Spleen (tissue), 11 donors: ENCODE measurements around the gene RFX1. TPM values are rescaled to one million over a fixed set of nuclear protein-coding genes. Genes with fewer than 3 reads are reported as not detected.
A peak's percentile ranks its signal among the peaks of the same experiment; 100 is the strongest.

Experiments used
- DNase-seq: peaks from one replicate; pipeline ENCODE4 v3.0.0-alpha.2; 2020
- H3K27ac ChIP-seq, 8 donors: fragments of 200-600 bp; sonication (generic) in 7 of 8; 1 replicate in 4 of 8; 2 replicates in 4 of 8; pipeline versions ENCODE4 v1.5.0 to v1.8.0; 2016 to 2021; ENCODE audit warnings: inconsistent platforms in 4 of 8, mild to moderate bottlenecking in 4 of 8, moderate library complexity in 1 of 8
- H3K27me3 ChIP-seq, 7 donors: fragments of 200-600 bp; sonication (generic) in 6 of 7; replicated peaks in 1 of 7; 1 replicate in 4 of 7; 2 replicates in 3 of 7; pipeline versions ENCODE4 v1.5.0 to v1.8.0; 2016 to 2021; ENCODE audit warnings: inconsistent platforms in 3 of 7, mild to moderate bottlenecking in 1 of 7
- H3K36me3 ChIP-seq, 6 donors: fragments of 200-600 bp; sonication (generic) in 5 of 6; 1 replicate in 4 of 6; 2 replicates in 2 of 6; pipeline versions ENCODE4 v1.5.0 to v1.8.0; 2016 to 2021; ENCODE audit warnings: inconsistent platforms in 2 of 6
- H3K4me1 ChIP-seq, 6 donors: fragments of 200-600 bp; sonication (generic) in 5 of 6; 1 replicate in 3 of 6; 2 replicates in 3 of 6; pipeline versions ENCODE4 v1.5.0 to v1.8.0; 2016 to 2021; ENCODE audit warnings: inconsistent platforms in 3 of 6
- H3K4me3 ChIP-seq, 8 donors: fragments of 200-600 bp; sonication (generic) in 7 of 8; 1 replicate in 4 of 8; 2 replicates in 4 of 8; pipeline versions ENCODE4 v1.5.0 to v1.8.0; 2016 to 2021; ENCODE audit warnings: inconsistent platforms in 4 of 8, mild to moderate bottlenecking in 4 of 8, moderate library complexity in 2 of 8
- H3K9me3 ChIP-seq, 8 donors: fragments of 200-600 bp; sonication (generic) in 7 of 8; 1 replicate in 4 of 8; 2 replicates in 4 of 8; pipeline versions ENCODE4 v1.5.0 to v1.8.0; 2016 to 2021; ENCODE audit warnings: inconsistent platforms in 4 of 8
- POLR2A ChIP-seq, 3 donors: fragments of 450-650 bp; IDR thresholded peaks; one replicate each; pipeline ENCODE4 v1.5.1; 2017; ENCODE audit warnings: antibody characterized with exemption in 3 of 3, mild to moderate bottlenecking in 1 of 3
- POLR2AphosphoS5 ChIP-seq, 3 donors: sonication (generic); formaldehyde crosslinking; IDR thresholded peaks; one replicate each; pipeline ENCODE4 v1.5.1; 2017; ENCODE audit warnings: antibody characterized with exemption in 3 of 3
- WGBS, 5 donors: extraction: QIAGEN DNeasy Blood & Tissue Kit in 3 of 5; methylation state at CpG; one replicate each; pipeline versions ENCODE4 v1.1.5 to v1.1.7; 2013 to 2018; 5-methylcytosine and 5-hydroxymethylcytosine counted together
- intact Hi-C: fragments of 100-400 bp; cut with DNase I; formaldehyde crosslinking; loops from one replicate; pipeline ENCODE4 v1.15.0; 2023; ENCODE audit warnings: low total_unique reads
- polyA plus RNA-seq, 3 donors: library from polyadenylated mRNA; stranded (reverse); fragments of 200-250 nt; gene quantifications; one replicate each; pipeline ENCODE4 v1.2.1, GENCODE V29; 2013
- total RNA-seq, 7 donors: library from RNA; depleted of rRNA in 3 of 7; stranded (reverse); fragments of >200 nt in 3 of 7; fragmentation: NEBNext Ultra II Directional in 4 of 7; extraction: Animal tissue kit (Norgen Biotek cat#: 25700) in 4 of 7; gene quantifications; one replicate each; pipeline versions ENCODE4 v1.1.0 to v1.2.1, GENCODE V29; 2016 to 2021
- TF ChIP-seq, protein P1 (sequence below), 11 experiments: fragments of 200-600 bp in 7 of 11; fragments of 450-650 bp in 4 of 11; sonication (generic) in 4 of 11; IDR thresholded peaks in 8 of 11; conservative IDR thresholded peaks in 3 of 11; 1 replicate in 7 of 11; 2 replicates in 4 of 11; pipeline versions ENCODE4 v1.4.0 to v1.8.0; 2016 to 2021; ENCODE audit warnings: antibody characterized with exemption in 11 of 11, inconsistent platforms in 4 of 11, mild to moderate bottlenecking in 1 of 11
- donor health status: healthy with polysubstance abuse.
- donor health status: DM: no; HTN: no; CAD: no; lungs with moderate emphysema.
- donor health status: DM: no; HTN: no; CAD: no.
- donor health status: Bipolar disorder and iron deficiency.
- donor health status: healthy.
- donor health status: DM: no; HTN: no; CAD: no.
- donor health status: DM: yes; HTN: yes; CAD: no.

Gene RFX1
- total and polyA plus RNA-seq, 10 donors: 2.2 to 22.4 (median 10.9) TPM

DNA sequence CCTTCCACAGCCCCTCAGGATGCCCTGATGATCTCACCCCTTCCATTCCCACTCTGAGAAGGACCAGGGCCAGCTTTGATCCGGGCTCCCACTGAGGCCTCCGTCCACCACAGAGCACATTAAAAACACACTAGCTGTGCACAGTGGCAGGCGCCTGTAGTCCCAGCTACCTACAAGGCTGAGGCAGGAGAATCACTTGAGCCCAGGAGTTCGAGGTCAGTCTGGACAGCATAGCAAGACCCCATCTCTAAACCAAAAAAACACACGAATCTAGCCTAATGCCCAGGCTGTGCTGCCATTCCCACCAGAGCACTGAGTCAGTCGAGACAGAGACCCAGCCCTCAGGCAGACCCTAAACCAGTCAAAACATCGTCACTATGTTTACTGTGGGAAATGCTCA lies 14.1 kb downstream of the RFX1 start:
- peaks cover 0 to 84% (median 19%) of the 10 kb centered on the region in 6 donors for H3K36me3 ChIP-seq
- 81 to 91% (median 90%) methylated on average over 7 of the region's 7 CpGs for WGBS, 5 donors
- H3K4me1 ChIP-seq: peaks cover 11 to 63% (median 29%) of the 10 kb centered on the region in 6 donors
- H3K4me3 ChIP-seq: no peak overlapping the region
- TF ChIP-seq, protein P1, sequence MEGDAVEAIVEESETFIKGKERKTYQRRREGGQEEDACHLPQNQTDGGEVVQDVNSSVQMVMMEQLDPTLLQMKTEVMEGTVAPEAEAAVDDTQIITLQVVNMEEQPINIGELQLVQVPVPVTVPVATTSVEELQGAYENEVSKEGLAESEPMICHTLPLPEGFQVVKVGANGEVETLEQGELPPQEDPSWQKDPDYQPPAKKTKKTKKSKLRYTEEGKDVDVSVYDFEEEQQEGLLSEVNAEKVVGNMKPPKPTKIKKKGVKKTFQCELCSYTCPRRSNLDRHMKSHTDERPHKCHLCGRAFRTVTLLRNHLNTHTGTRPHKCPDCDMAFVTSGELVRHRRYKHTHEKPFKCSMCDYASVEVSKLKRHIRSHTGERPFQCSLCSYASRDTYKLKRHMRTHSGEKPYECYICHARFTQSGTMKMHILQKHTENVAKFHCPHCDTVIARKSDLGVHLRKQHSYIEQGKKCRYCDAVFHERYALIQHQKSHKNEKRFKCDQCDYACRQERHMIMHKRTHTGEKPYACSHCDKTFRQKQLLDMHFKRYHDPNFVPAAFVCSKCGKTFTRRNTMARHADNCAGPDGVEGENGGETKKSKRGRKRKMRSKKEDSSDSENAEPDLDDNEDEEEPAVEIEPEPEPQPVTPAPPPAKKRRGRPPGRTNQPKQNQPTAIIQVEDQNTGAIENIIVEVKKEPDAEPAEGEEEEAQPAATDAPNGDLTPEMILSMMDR (IDR thresholded peaks at IDR 0.05 in 8 of 11, conservative IDR thresholded peaks at IDR 0.05 in 3 of 11): no peak
- TF ChIP-seq POLR2A (IDR thresholded peaks at IDR 0.05): no peak
- TF ChIP-seq POLR2AphosphoS5 (IDR thresholded peaks at IDR 0.05): no peak
- DNase-seq: no peak
- H3K27me3 ChIP-seq: no peaks in the 10 kb centered on the region
- H3K27ac ChIP-seq: no peak overlapping the region
- intact Hi-C loops: no loop called here
- H3K9me3 ChIP-seq: no peaks in the 10 kb centered on the region

DNA sequence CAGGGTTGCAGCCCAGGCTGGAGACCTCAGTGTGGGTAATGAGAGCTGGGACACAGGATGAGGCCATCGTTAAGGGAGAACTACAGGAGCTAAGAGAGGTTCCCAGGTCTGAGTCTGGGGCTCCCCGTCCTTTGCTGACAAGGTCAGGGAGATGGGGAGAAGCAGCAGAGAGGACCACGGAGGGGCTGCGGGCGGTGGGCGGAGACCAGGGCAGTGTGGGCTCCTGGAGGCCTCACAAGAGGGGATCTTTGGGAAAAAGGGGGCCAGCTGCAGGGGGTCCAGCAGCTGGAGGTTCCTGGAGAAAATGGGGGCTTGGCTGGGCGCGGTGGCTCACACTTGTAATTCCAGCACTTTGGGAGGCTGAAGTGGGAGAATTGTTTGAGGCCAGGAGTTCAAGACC lies 16.0 kb downstream of the RFX1 start:
- Histone ChIP-seq H3K27ac (no peak overlapping the region), H3K27me3 (no peaks in the 10 kb centered on the region), H3K9me3 (no peaks in the 10 kb centered on the region), H3K36me3 (peaks cover 0 to 65% (median 19%) of the 10 kb centered on the region in 6 donors), H3K4me1 (peaks cover 25 to 82% (median 49%) of the 10 kb centered on the region in 6 donors), H3K4me3 (no peak overlapping the region)
- WGBS, 5 donors: 91 to 94% (median 92%) methylated on average over 8 of the region's 8 CpGs
- DNase-seq: no peak
- TF ChIP-seq, protein P1 (IDR thresholded peaks at IDR 0.05 in 8 of 11, conservative IDR thresholded peaks at IDR 0.05 in 3 of 11): no peak
- no peak for TF ChIP-seq POLR2A (IDR thresholded peaks at IDR 0.05)
- TF ChIP-seq POLR2AphosphoS5 (IDR thresholded peaks at IDR 0.05): no peak
- intact Hi-C loops: no loop called here

DNA sequence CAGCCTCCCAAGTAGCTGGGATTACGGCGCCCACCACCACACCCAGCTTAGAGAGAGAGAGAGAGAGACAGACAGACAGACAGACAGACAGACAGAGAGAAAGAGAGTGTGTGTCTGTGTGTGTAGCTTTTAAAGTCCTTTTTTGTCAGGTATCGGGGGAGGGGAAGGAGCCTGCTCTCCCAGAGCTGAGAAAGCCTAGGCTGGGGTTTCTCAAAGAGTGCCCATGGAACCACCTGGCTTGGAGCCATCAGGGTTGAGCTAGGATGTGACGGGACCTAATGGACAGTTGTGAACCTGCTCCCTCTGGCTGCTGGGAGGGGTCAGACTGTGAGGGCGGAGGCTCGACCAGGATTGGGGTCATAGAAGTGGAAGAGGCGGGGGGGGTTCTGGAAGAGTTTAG lies 16.6 kb downstream of the RFX1 start:
- 89 to 96% (median 93%) methylated on average over 7 of the region's 7 CpGs for WGBS, 5 donors
- intact Hi-C loops: no loop called here
- Histone ChIP-seq H3K27ac (peak overlapping the region in 2 of 8 donors; percentile 96 to 97), H3K36me3 (peaks cover 0 to 62% (median 19%) of the 10 kb centered on the region in 6 donors), H3K4me3 (no peak overlapping the region), H3K27me3 (no peaks in the 10 kb centered on the region), H3K4me1 (peaks cover 28 to 88% (median 55%) of the 10 kb centered on the region in 6 donors), H3K9me3 (no peaks in the 10 kb centered on the region)
- no peak for TF ChIP-seq POLR2AphosphoS5 (IDR thresholded peaks at IDR 0.05)
- TF ChIP-seq POLR2A (IDR thresholded peaks at IDR 0.05): no peak
- TF ChIP-seq, protein P1 (IDR thresholded peaks at IDR 0.05 in 8 of 11, conservative IDR thresholded peaks at IDR 0.05 in 3 of 11): no peak
- DNase-seq: no peak

DNA sequence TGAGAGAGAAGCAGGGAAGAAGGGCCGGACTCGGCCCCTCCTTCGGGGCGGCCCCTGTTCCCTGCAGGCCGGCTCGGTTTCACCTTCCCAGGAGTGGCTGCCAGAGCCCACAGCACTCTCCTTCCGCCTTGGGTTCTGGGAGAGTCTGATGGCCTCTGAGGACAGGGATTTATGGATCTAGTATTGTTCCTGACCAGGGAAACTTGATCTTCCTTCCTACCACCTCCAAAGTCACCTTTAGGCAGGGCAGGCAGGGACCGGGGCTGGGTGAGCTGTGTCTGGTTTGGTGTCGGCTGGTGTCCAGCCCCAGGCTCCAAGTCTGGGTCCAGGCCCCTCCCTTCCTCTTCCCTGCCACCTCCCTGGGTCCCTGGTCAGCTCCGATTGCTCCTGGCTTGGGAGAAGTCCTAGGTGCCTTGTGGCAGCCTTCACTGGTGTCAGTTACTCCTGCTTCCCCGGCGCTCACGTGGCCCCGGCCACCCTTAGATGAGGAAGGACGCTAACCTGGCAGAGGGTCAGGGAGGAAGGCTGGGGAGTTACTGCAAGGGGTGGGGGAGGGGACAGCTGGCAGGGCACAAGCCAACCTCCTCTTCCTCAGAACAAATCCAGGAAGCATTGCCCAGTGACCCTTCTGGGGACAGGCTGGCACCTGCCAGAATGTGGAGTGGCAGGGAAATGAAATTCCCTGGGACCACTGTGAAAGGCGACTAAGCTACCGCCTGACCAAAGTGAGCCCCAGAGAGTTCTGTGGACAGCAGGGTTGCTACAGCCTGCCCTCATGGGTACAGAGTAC lies 18.8 kb downstream of the RFX1 start:
- peak overlapping the region; percentile 83 to 97 (median 94) for H3K27ac ChIP-seq
- DNase-seq: peak; percentile 88
- peak overlapping the region in 3 of 8 donors; percentile 2 to 56 (median 12) for H3K4me3 ChIP-seq
- intact Hi-C loops: no loop called here
- WGBS, 5 donors: 22 to 45% (median 30%) methylated on average over 15 to 17 of the region's 17 CpGs
- no peaks in the 10 kb centered on the region for H3K27me3 ChIP-seq
- peaks cover 0 to 58% (median 14%) of the 10 kb centered on the region in 6 donors for H3K36me3 ChIP-seq
- H3K9me3 ChIP-seq: no peaks in the 10 kb centered on the region
- TF ChIP-seq POLR2AphosphoS5 (IDR thresholded peaks at IDR 0.05): peak; percentile 50 to 73 (median 52)
- TF ChIP-seq, protein P1 (IDR thresholded peaks at IDR 0.05 in 8 of 11, conservative IDR thresholded peaks at IDR 0.05 in 3 of 11): no peak
- TF ChIP-seq POLR2A (IDR thresholded peaks at IDR 0.05): no peak
- H3K4me1 ChIP-seq: peaks cover 28 to 98% (median 72%) of the 10 kb centered on the region in 6 donors
